Measurements from ENCODE around the gene DBNDD1. TPM values are rescaled to one million over a fixed set of nuclear protein-coding genes. Genes with fewer than 3 reads are reported as not detected.

Gene DBNDD1
- total and polyA plus RNA-seq, 9 donors, result 0.97 to 6.2 (median 2.1) TPM

DNA sequence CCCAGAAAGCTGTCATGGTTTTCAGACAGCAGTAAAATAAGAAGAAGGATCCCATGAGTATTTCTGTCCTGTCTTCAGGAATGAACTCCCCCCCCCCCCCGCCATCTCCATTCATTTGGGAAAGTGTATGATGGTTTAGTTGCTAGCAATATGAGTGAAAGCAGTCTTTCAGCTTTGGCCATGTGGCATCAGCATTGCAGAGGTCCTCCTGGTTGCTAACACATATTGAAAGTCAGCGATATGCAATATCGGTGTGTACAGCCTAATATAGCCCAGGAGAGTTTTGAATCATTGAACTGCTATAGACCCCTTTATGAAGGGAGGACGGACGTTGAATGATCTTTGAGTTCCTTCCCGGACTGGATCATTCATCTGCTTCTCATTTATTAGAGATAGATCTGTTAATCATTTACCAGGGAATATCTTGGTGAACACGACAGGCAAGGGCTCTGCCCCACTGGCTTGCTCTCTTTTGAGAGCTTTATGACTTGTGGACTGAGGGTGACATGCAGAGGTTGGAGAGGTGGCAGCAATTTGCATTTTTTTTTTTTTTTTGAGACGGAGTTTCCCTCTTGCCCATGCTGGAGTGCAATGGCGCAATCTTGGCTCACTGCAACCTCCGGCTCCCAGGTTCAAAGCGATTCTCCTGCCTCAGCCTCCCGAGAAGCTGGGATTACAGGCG, 45.5 kb downstream of the DBNDD1 start:
- peak overlapping the region; percentile 92 for H3K4me3 ChIP-seq
- peaks cover 15% of the 10 kb centered on the region for H3K4me1 ChIP-seq (ENCODE audit: insufficient read depth)
- no peaks in the 10 kb centered on the region for H3K36me3 ChIP-seq
- WGBS, 3 donors, result 92 to 96% (median 95%) methylated on average over 13 of the region's 13 CpGs
- no peaks in the 10 kb centered on the region for H3K27me3 ChIP-seq
- no peak for DNase-seq
- H3K27ac ChIP-seq, result no peak overlapping the region
- TF ChIP-seq EP300 (IDR thresholded peaks at IDR 0.05), result no peak
- TF ChIP-seq, protein P1, sequence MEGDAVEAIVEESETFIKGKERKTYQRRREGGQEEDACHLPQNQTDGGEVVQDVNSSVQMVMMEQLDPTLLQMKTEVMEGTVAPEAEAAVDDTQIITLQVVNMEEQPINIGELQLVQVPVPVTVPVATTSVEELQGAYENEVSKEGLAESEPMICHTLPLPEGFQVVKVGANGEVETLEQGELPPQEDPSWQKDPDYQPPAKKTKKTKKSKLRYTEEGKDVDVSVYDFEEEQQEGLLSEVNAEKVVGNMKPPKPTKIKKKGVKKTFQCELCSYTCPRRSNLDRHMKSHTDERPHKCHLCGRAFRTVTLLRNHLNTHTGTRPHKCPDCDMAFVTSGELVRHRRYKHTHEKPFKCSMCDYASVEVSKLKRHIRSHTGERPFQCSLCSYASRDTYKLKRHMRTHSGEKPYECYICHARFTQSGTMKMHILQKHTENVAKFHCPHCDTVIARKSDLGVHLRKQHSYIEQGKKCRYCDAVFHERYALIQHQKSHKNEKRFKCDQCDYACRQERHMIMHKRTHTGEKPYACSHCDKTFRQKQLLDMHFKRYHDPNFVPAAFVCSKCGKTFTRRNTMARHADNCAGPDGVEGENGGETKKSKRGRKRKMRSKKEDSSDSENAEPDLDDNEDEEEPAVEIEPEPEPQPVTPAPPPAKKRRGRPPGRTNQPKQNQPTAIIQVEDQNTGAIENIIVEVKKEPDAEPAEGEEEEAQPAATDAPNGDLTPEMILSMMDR (IDR thresholded peaks at IDR 0.05), result no peak
- TF ChIP-seq POLR2A (IDR thresholded peaks at IDR 0.05), result no peak
- H3K9me3 ChIP-seq, result no peaks in the 10 kb centered on the region
- intact Hi-C loops (cut with DNase I), result no loop called here

DNA sequence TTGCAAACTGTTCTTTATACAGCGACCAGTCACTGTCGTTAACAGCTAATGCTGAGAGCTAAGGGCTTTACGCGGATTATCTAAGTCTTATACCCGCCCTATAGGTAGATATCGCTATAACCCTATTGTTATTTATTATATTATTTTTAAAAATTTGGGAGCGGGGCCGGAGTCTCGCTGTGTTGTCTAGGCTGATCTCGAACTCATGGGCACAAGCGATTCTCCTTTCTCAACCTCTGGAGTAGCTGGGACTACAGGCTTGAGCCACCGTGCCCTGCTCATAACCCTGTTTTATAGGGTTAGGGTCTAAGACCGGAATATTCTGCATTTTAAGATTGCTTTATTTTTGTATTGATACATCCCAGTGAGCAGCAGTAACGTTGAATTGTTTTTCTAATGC, 46.0 kb downstream of the DBNDD1 start:
- no peak for DNase-seq
- H3K4me1 ChIP-seq (ENCODE audit: insufficient read depth), result peaks cover 15% of the 10 kb centered on the region
- H3K36me3 ChIP-seq, result no peaks in the 10 kb centered on the region
- WGBS, 3 donors, result 8 to 12% (median 11%) methylated on average over 14 of the region's 14 CpGs
- TF ChIP-seq, protein P1 (IDR thresholded peaks at IDR 0.05), result no peak
- TF ChIP-seq EP300 (IDR thresholded peaks at IDR 0.05) (no peak), POLR2A (IDR thresholded peaks at IDR 0.05) (no peak)
- intact Hi-C loops (cut with DNase I), result no loop called here
- H3K27me3 ChIP-seq, result no peaks in the 10 kb centered on the region
- peak overlapping the region in 1 of 2 donors; percentile 86 for H3K27ac ChIP-seq
- H3K4me3 ChIP-seq, result peak overlapping the region; percentile 92
- no peaks in the 10 kb centered on the region for H3K9me3 ChIP-seq

DNA sequence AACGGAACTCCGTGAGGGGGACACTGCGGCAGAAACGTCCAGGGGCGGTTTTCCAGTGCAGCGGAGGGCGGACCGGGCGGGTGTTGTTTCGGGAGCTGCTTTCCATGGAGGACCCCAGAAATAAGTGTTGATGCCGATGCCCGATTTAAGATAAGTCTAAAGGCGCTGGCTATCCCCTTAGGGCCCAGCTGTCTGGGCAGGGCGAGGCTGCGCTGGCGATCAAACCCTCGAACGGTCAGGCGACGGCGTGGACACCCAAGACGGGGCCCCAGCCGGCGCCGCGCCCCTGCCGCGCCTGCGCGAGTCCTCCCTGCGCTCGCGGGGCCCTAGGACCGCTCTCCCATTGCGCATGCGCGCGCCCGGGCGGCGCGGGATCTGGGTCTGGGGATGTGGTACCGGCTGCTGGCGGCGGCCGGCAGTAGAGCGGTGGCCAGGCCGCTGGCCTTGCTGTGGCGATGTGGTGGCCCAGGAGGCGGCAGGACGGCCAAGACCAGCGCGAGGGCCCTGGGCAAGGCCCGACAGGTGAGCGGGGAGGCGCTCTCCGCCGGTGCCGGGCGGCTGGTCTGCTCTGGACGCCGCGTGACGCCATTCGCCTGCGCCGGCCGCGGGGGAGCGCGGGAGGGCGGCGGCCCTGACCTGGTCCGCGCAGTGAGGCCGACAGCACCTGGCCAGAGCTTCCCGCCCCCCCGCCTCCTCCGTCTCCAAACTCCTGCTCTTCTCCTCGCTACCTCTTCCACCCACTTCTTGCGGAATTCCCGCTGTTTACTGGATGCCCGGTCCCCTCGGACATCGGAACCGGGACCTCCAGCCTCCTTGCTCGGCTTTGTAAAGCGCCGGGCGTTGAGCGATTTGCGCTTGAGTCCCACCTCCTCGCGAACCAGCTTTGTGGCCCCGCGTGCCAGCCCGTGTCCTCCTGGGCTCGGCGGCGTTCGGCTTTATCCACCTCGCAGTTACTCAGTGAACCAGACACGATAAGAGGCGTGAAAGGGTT, 46.7 kb downstream of the DBNDD1 start:
- no peaks in the 10 kb centered on the region for H3K27me3 ChIP-seq
- peak overlapping the region; percentile 92 for H3K4me3 ChIP-seq
- H3K4me1 ChIP-seq (ENCODE audit: insufficient read depth), result peaks cover 15% of the 10 kb centered on the region
- no peaks in the 10 kb centered on the region for H3K36me3 ChIP-seq
- H3K27ac ChIP-seq, result peak overlapping the region; percentile 86 to 91
- peak; percentile 89 to 95 (median 93) for DNase-seq
- intact Hi-C loops (cut with DNase I), result no loop called here
- 0 to 1% (median 1%) methylated on average over 86 to 104 of the region's 104 CpGs for WGBS, 3 donors
- TF ChIP-seq EP300 (IDR thresholded peaks at IDR 0.05), result no peak
- TF ChIP-seq, protein P1 (IDR thresholded peaks at IDR 0.05), result peak in 2 of 3 donors; percentile 35 to 54
- peak; percentile 95 for TF ChIP-seq POLR2A (IDR thresholded peaks at IDR 0.05)
- H3K9me3 ChIP-seq, result no peaks in the 10 kb centered on the region

DNA sequence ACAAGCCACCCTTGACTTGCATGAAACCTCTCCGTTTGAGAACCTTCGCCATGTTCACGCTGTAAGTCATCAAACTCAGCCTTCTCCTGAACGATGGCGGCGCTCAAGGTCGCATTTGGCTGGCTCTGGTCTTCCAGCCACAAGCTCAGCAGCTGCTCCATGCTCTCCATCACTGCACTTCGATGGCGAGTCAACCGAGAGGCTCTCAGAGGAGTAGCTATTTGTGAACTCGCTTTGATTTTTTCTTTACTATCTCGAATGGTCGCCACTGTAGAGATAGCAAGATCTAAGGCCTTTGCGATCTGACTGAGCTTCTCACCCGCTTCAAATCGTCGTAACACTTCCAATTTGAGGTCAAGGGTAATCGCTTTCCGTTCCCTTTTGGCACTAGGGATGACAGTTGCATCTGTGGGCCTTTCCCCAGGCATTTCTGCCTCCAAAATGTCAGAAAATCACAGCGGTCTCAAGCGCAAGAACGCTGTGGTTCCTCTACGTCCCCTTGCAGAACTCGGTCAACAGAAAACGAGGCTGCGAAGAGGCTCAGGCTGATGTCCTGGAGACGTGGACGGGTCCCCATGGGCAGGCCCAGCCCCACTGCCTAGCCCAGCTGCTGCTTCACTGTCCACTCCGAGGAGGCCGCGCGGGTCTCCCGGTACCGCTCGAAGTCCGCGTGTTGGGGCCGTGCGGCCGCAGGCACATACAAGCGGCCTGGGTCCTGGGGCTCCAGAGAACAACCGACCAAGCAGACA, 47.6 kb downstream of the DBNDD1 start:
- WGBS, 3 donors, result 35 to 49% (median 37%) methylated on average over 42 of the region's 42 CpGs
- no peaks in the 10 kb centered on the region for H3K36me3 ChIP-seq
- H3K4me3 ChIP-seq, result peak overlapping the region; percentile 92
- TF ChIP-seq EP300 (IDR thresholded peaks at IDR 0.05), result no peak
- no peak for TF ChIP-seq POLR2A (IDR thresholded peaks at IDR 0.05)
- TF ChIP-seq, protein P1 (IDR thresholded peaks at IDR 0.05), result no peak
- peak overlapping the region in 1 of 2 donors; percentile 86 for H3K27ac ChIP-seq
- no peaks in the 10 kb centered on the region for H3K9me3 ChIP-seq
- no peaks in the 10 kb centered on the region for H3K27me3 ChIP-seq
- intact Hi-C loops (cut with DNase I), result no loop called here
- no peak for DNase-seq
- H3K4me1 ChIP-seq (ENCODE audit: insufficient read depth), result peaks cover 15% of the 10 kb centered on the region

All from ovary (tissue), 9 donors.